Left lung (tissue), 10 donors: ENCODE results near the gene NFIL3. TPM values are rescaled to one million over a fixed set of nuclear protein-coding genes. Genes with fewer than 3 reads are reported as not detected.
"Not testable (repeated sequence)": the region's sequence is repeated elsewhere in the genome, so short reads cannot be mapped to it uniquely, and the experiment has no call there.

Source experiments
- ATAC-seq: fragments of 200-7000 bp; cut with Tn5 transposase; one replicate; pipeline ENCODE4 v1.9.1; 2020; ENCODE audit warnings: moderate library complexity
- DNase-seq, 4 donors: peaks; one replicate each; pipeline ENCODE4 v3.0.0-alpha.2; 2013 to 2020
- H3K27ac ChIP-seq, 2 donors: fragments of 200-600 bp; sonication (generic) in 1 of 2; one replicate each; pipeline versions ENCODE4 v1.5.0 to v1.8.0; 2020 to 2021
- H3K27me3 ChIP-seq, 2 donors: fragments of 200-600 bp; sonication (generic) in 1 of 2; one replicate each; pipeline versions ENCODE4 v1.5.0 to v1.8.0; 2020 to 2021
- H3K36me3 ChIP-seq, 2 donors: fragments of 200-600 bp; sonication (generic) in 1 of 2; one replicate each; pipeline versions ENCODE4 v1.5.0 to v1.8.0; 2020 to 2021
- H3K4me1 ChIP-seq, 2 donors: fragments of 200-600 bp; one replicate each; pipeline ENCODE4 v1.8.0; 2021
- H3K4me3 ChIP-seq, 2 donors: fragments of 200-600 bp; sonication (generic) in 1 of 2; one replicate each; pipeline versions ENCODE4 v1.5.0 to v1.8.0; 2020 to 2021; ENCODE audit warnings: mild to moderate bottlenecking in 1 of 2
- H3K9me3 ChIP-seq, 2 donors: fragments of 200-600 bp; sonication (generic) in 1 of 2; one replicate each; pipeline versions ENCODE4 v1.5.0 to v1.8.0; 2020 to 2021
- CTCF ChIP-seq, 2 donors: fragments of 200-600 bp; sonication (generic) in 1 of 2; IDR thresholded peaks; one replicate each; pipeline versions ENCODE4 v1.5.0 to v1.8.0; 2021; ENCODE audit warnings: antibody characterized with exemption in 2 of 2
- intact Hi-C, 2 donors: fragments of 100-400 bp; cut with DNase I; formaldehyde crosslinking; loops; one replicate each; pipeline versions ENCODE4 v1.11.2 to v1.14.2; 2022
- polyA plus RNA-seq, 6 donors: library from polyadenylated mRNA; unstranded; fragments of 120-200 nt; gene quantifications; one replicate each; pipeline ENCODE4 v1.2.1, GENCODE V29; 2013; ENCODE audit not compliant: insufficient read length in 6 of 6
- total RNA-seq, 2 donors: library from RNA; stranded (reverse); fragmentation: NEBNext Ultra II Directional; extraction: Animal tissue kit (Norgen Biotek cat#: 25700); gene quantifications; one replicate each; pipeline ENCODE4 v1.2.1, GENCODE V29; 2021
- donor health status: DM: no; HTN: yes; CAD: no.
- donor health status: DM: no; HTN: no; CAD: no.

NFIL3 gene
- total and polyA plus RNA-seq, 8 donors: 27.8 to 52.8 (median 44.0) TPM

- Histone ChIP-seq H3K36me3 (no peaks in the 10 kb centered on the region), H3K27me3 (no peaks in the 10 kb centered on the region), H3K27ac (no peak overlapping the region), H3K4me3 (no peak overlapping the region), H3K9me3 (no peaks in the 10 kb centered on the region), H3K4me1 (peaks cover 0 to 4% of the 10 kb centered on the region in 2 donors)
- intact Hi-C loops: no loop called here
- no peak for DNase-seq
- ATAC-seq: no peak
- TF ChIP-seq CTCF (IDR thresholded peaks at IDR 0.05): no peak
Observed at GRCh38 chr9:91382298-91382697, 41.3 kb downstream of the NFIL3 start.

- Histone ChIP-seq H3K9me3 (no peaks in the 10 kb centered on the region), H3K4me3 (no peak overlapping the region), H3K27me3 (no peaks in the 10 kb centered on the region), H3K27ac (no peak overlapping the region), H3K4me1 (peaks cover 0 to 17% of the 10 kb centered on the region in 2 donors), H3K36me3 (no peaks in the 10 kb centered on the region)
- ATAC-seq: no peak
- TF ChIP-seq CTCF (IDR thresholded peaks at IDR 0.05): no peak
- intact Hi-C loops: no loop called here
- no peak for DNase-seq
Observed at GRCh38 chr9:91379426-91379825, 44.2 kb downstream of the NFIL3 start.

- no peak overlapping the region for H3K4me3 ChIP-seq
- ATAC-seq: peak; percentile 57
- no peak overlapping the region for H3K27ac ChIP-seq
- no peak for TF ChIP-seq CTCF (IDR thresholded peaks at IDR 0.05)
- no peaks in the 10 kb centered on the region for H3K27me3 ChIP-seq
- no peaks in the 10 kb centered on the region for H3K9me3 ChIP-seq
- DNase-seq: peak in 1 of 4 donors; percentile 39
- H3K4me1 ChIP-seq: peaks cover 0 to 18% of the 10 kb centered on the region in 2 donors
- intact Hi-C loops: no loop called here
- no peaks in the 10 kb centered on the region for H3K36me3 ChIP-seq
Observed at GRCh38 chr9:91378695-91379127, 44.9 kb downstream of the NFIL3 start.

- intact Hi-C loops, H3K27ac ChIP-seq, DNase-seq, H3K4me3 ChIP-seq, H3K36me3 ChIP-seq, H3K27me3 ChIP-seq, H3K9me3 ChIP-seq, ATAC-seq: not testable (repeated sequence)
- peaks cover 0 to 18% of the 10 kb centered on the region in 2 donors for H3K4me1 ChIP-seq
Observed at GRCh38 chr9:91378054-91378453, 45.6 kb downstream of the NFIL3 start.

GRCh38 chr9:91376239-91376638 lies 47.4 kb downstream of the NFIL3 start:
- Histone ChIP-seq H3K36me3 (no peaks in the 10 kb centered on the region), H3K4me3 (no peak overlapping the region), H3K4me1 (peaks cover 0 to 18% of the 10 kb centered on the region in 2 donors), H3K27me3 (no peaks in the 10 kb centered on the region), H3K9me3 (no peaks in the 10 kb centered on the region), H3K27ac (peak overlapping the region in 1 of 2 donors; percentile 0)
- intact Hi-C loops: no loop called here
- DNase-seq (peak in 1 of 4 donors; percentile 12), ATAC-seq (peak; percentile 48)
- TF ChIP-seq CTCF (IDR thresholded peaks at IDR 0.05): no peak

- Histone ChIP-seq H3K4me1 (peaks cover 0 to 18% of the 10 kb centered on the region in 2 donors), H3K4me3 (no peak overlapping the region), H3K36me3 (no peaks in the 10 kb centered on the region), H3K27ac (no peak overlapping the region), H3K27me3 (no peaks in the 10 kb centered on the region), H3K9me3 (no peaks in the 10 kb centered on the region)
- intact Hi-C loops: no loop called here
- TF ChIP-seq CTCF (IDR thresholded peaks at IDR 0.05): no peak
- DNase-seq (no peak), ATAC-seq (no peak)
Observed at GRCh38 chr9:91374939-91375338, 48.7 kb downstream of the NFIL3 start.
